HEK293 (cell line): ENCODE measurements around the gene SLC39A3.

Experiments used
- CTCF ChIA-PET: fragments of 350-600 bp; formaldehyde crosslinking; extraction: SDS; loops from one replicate; lab custom pipeline; 2021; ENCODE audit warnings: antibody characterized with exemption; lab: Yijun Ruan, JAX
- POLR2A ChIA-PET: fragments of 300-600 bp; formaldehyde crosslinking; extraction: SDS; loops from one replicate; lab custom pipeline; 2020; ENCODE audit warnings: antibody characterized with exemption, inconsistent platforms; lab: Yijun Ruan, JAX
- H3K27ac ChIP-seq: fragments of 200-500 bp; sonication (Bioruptor generic); 2 replicates; pipeline ENCODE4 v1.5.1; 2014; ENCODE audit warnings: low read depth, low read length, control low read depth, inconsistent platforms; ENCODE audit errors: extremely low read depth
- H3K36me3 ChIP-seq, 2 experiments: fragments of 200-500 bp in 1 of 2; sonication (Bioruptor generic) in 1 of 2; 1 replicate in 1 of 2; 2 replicates in 1 of 2; pipeline ENCODE4 v1.5.1; 2014 to 2017; ENCODE audit warnings: inconsistent platforms in 2 of 2, low read length in 2 of 2; ENCODE audit not compliant: control insufficient read depth in 2 of 2, insufficient read depth in 1 of 2
- H3K4me1 ChIP-seq: fragments of 200-500 bp; sonication (Bioruptor generic); 2 replicates; pipeline ENCODE4 v1.5.1; 2014; ENCODE audit warnings: mild to moderate bottlenecking, low read length, inconsistent platforms; ENCODE audit not compliant: control insufficient read depth, insufficient read depth
- H3K4me3 ChIP-seq: 2 replicates; pipeline ENCODE4 v1.5.1; 2011; ENCODE audit warnings: low read depth, mild to moderate bottlenecking, control low read depth, low read length, moderate library complexity
- H3K9me3 ChIP-seq: fragments of 200-500 bp; sonication (Bioruptor generic); 2 replicates; pipeline ENCODE4 v1.5.1; 2014; ENCODE audit warnings: low read depth, low read length, inconsistent platforms; ENCODE audit not compliant: control insufficient read depth, insufficient read depth
- KLF1 ChIP-seq: fragments of 450-650 bp; formaldehyde crosslinking; IDR thresholded peaks from 2 replicates; pipeline ENCODE4 v1.5.1; 2016; ENCODE audit warnings: missing biosample characterization, missing genetic modification characterization
- KLF16 ChIP-seq: fragments of 450-650 bp; formaldehyde crosslinking; IDR thresholded peaks from 2 replicates; pipeline ENCODE4 v1.5.1; 2017; ENCODE audit warnings: missing biosample characterization, missing genetic modification characterization
- SALL2 ChIP-seq: fragments of 450-650 bp; formaldehyde crosslinking; IDR thresholded peaks from 2 replicates; pipeline ENCODE4 v1.5.0; 2017; ENCODE audit warnings: missing biosample characterization, mild to moderate bottlenecking, missing genetic modification characterization, borderline replicate concordance
- SCRT2 ChIP-seq: fragments of 450-650 bp; formaldehyde crosslinking; IDR thresholded peaks from 2 replicates; pipeline ENCODE4 v1.5.1; 2016; ENCODE audit warnings: missing biosample characterization, missing genetic modification characterization
- ZBTB8A ChIP-seq: fragments of 450-650 bp; formaldehyde crosslinking; IDR thresholded peaks from 2 replicates; pipeline ENCODE4 v1.5.1; 2016; ENCODE audit warnings: missing biosample characterization, missing genetic modification characterization
- ZFP69B ChIP-seq: fragments of 450-650 bp; formaldehyde crosslinking; IDR thresholded peaks from 2 replicates; pipeline ENCODE4 v1.5.1; 2016; ENCODE audit warnings: missing biosample characterization, missing genetic modification characterization
- ZNF138 ChIP-seq: fragments of 450-650 bp; formaldehyde crosslinking; IDR thresholded peaks from 2 replicates; pipeline ENCODE4 v1.5.1; 2016; ENCODE audit warnings: missing biosample characterization, missing genetic modification characterization, borderline replicate concordance
- ZNF148 ChIP-seq: fragments of 450-650 bp; formaldehyde crosslinking; IDR thresholded peaks from 2 replicates; pipeline ENCODE4 v1.5.0; 2017; ENCODE audit warnings: missing biosample characterization, missing genetic modification characterization, borderline replicate concordance
- ZNF350 ChIP-seq: fragments of 450-650 bp; formaldehyde crosslinking; IDR thresholded peaks from 2 replicates; pipeline ENCODE4 v1.5.0; 2017; ENCODE audit warnings: missing biosample characterization, mild to moderate bottlenecking, missing genetic modification characterization
- ZNF394 ChIP-seq: fragments of 450-650 bp; formaldehyde crosslinking; IDR thresholded peaks from 2 replicates; pipeline ENCODE4 v1.5.1; 2016; ENCODE audit warnings: missing biosample characterization, missing genetic modification characterization, mild to moderate bottlenecking, moderate library complexity, borderline replicate concordance
- ZNF433 ChIP-seq: fragments of 450-650 bp; formaldehyde crosslinking; IDR thresholded peaks from 2 replicates; pipeline ENCODE4 v1.5.1; 2016; ENCODE audit warnings: missing biosample characterization, missing genetic modification characterization, low read depth
- ZNF501 ChIP-seq: fragments of 450-650 bp; formaldehyde crosslinking; IDR thresholded peaks from 2 replicates; pipeline ENCODE4 v1.5.1; 2016; ENCODE audit warnings: missing biosample characterization, missing genetic modification characterization
- ZNF530 ChIP-seq: fragments of 450-650 bp; formaldehyde crosslinking; IDR thresholded peaks from 2 replicates; pipeline ENCODE4 v1.5.1; 2016; ENCODE audit warnings: low read depth, missing biosample characterization, missing genetic modification characterization
- ZNF555 ChIP-seq: fragments of 450-650 bp; formaldehyde crosslinking; conservative IDR thresholded peaks from 2 replicates; pipeline ENCODE4 v1.5.1; 2017; ENCODE audit warnings: missing biosample characterization, mild to moderate bottlenecking, missing genetic modification characterization, inconsistent platforms
- ZNF701 ChIP-seq: fragments of 450-650 bp; formaldehyde crosslinking; IDR thresholded peaks from 2 replicates; pipeline ENCODE4 v1.5.1; 2016; ENCODE audit warnings: missing biosample characterization, missing genetic modification characterization
- ZNF707 ChIP-seq: fragments of 450-650 bp; formaldehyde crosslinking; IDR thresholded peaks from 2 replicates; pipeline ENCODE4 v1.5.1; 2016; ENCODE audit warnings: missing biosample characterization, missing genetic modification characterization
- ZNF785 ChIP-seq: fragments of 450-650 bp; formaldehyde crosslinking; IDR thresholded peaks from 2 replicates; pipeline ENCODE4 v1.5.1; 2016; ENCODE audit warnings: missing biosample characterization, missing genetic modification characterization
- ZNF843 ChIP-seq: fragments of 450-650 bp; formaldehyde crosslinking; IDR thresholded peaks from 2 replicates; pipeline ENCODE4 v1.5.1; 2016; ENCODE audit warnings: missing biosample characterization, missing genetic modification characterization
- TF ChIP-seq, protein P1 (sequence below): fragments of 450-650 bp; formaldehyde crosslinking; IDR thresholded peaks from 2 replicates; pipeline ENCODE4 v1.5.1; 2016; ENCODE audit warnings: missing biosample characterization, missing genetic modification characterization
- TF ChIP-seq, protein P2 (sequence below): fragments of 450-650 bp; formaldehyde crosslinking; IDR thresholded peaks from 2 replicates; pipeline ENCODE4 v1.5.1; 2016; ENCODE audit warnings: missing biosample characterization, missing genetic modification characterization

The SLC39A3 gene

GRCh38 chr19:2717638-2718541 lies 21.9 kb downstream of the SLC39A3 start:
- Histone ChIP-seq H3K36me3 (peaks cover 0 to 27% of the 10 kb centered on the region in 2 experiments; a peak in 1 of 3 replicates), H3K27ac (no peak overlapping the region), H3K4me3 (no peak overlapping the region), H3K4me1 (no peaks in the 10 kb centered on the region), H3K9me3 (no peaks in the 10 kb centered on the region)
- POLR2A ChIA-PET = interaction anchor here (0.6 kb wide), 2 partner anchors 197 to 210 kb away, joined by 3 to 4 read pairs; no protein-coding TSS in a partner anchor
- CTCF ChIA-PET = interaction anchor here (0.6 kb wide), 1 partner anchor 81 kb away, joined by 3 read pairs; no protein-coding TSS in a partner anchor
- no peak for TF ChIP-seq ZNF530

DNA sequence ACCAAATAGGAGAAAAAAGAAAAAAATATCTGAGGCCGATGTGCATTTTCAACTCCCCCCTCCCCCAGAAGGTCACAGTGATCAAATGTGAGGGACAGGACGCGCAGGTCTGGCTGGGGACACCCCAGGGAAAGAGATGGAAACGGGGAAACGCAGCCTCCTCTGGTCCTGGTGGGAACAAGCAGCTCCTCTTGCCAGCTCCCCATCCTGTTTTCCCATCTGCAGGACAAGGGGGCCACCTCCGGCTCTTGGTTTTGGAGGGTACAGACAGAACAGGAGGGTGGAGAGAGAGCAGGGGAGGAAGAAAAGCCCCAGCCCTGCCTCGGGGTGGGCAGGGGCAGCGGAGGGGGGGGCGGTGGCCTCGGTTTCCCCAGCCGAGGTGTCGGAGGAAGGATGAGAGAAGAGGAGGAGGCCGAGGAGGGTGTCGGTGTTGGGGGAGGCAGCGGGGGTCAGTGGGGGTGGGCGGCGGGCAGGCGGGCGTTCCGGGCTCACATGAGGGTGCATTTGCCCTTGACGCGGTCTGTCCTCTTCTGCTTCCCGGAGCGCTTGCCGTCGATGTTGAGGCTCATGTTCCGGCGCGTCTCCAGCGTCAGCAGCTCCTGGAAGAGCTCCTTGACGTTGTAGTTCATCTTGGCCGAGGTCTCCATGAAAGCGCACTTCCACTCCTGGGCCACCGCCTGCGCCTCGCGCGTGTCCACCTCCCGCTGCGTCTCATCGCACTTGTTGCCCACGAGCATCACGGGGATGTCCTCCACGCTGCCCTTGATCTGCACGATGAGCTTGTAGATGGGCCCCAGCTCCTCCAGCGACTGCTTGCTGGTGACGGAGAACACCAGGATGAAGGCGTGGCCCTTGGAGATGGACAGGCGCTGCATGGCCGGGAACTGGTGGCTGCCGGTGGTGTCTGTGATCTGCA lies 22.8 kb downstream of the SLC39A3 start:
- CTCF ChIA-PET = no interaction called here
- TF ChIP-seq, protein P1, sequence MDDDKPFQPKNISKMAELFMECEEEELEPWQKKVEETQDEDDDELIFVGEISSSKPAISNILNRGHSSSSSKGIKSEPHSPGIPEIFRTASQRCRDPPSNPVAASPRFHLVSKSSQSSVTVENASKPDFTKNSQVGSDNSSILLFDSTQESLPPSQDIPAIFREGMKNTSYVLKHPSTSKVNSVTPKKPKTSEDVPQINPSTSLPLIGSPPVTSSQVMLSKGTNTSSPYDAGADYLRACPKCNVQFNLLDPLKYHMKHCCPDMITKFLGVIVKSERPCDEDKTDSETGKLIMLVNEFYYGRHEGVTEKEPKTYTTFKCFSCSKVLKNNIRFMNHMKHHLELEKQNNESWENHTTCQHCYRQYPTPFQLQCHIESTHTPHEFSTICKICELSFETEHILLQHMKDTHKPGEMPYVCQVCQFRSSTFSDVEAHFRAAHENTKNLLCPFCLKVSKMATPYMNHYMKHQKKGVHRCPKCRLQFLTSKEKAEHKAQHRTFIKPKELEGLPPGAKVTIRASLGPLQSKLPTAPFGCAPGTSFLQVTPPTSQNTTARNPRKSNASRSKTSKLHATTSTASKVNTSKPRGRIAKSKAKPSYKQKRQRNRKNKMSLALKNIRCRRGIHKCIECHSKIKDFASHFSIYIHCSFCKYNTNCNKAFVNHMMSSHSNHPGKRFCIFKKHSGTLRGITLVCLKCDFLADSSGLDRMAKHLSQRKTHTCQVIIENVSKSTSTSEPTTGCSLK (tag by site-specific recombination) = no peak
- TF ChIP-seq SCRT2 (tag by site-specific recombination) = peak; percentile 36; the same call in 1 of the 2 replicates
- TF ChIP-seq, all 188 proteins: peak for 1
- POLR2A ChIA-PET = interaction anchor here (0.6 kb wide), 2 partner anchors 196 to 211 kb away, joined by 3 to 4 read pairs; no protein-coding TSS in a partner anchor
- peaks cover 0 to 27% of the 10 kb centered on the region in 2 experiments; a peak in 1 of 3 replicates for H3K36me3 ChIP-seq
- no peak overlapping the region for H3K4me3 ChIP-seq
- no peak overlapping the region for H3K27ac ChIP-seq
- no peaks in the 10 kb centered on the region for H3K4me1 ChIP-seq
- H3K9me3 ChIP-seq = no peaks in the 10 kb centered on the region

- ChIA-PET CTCF (no interaction called here), POLR2A (no interaction called here)
- peaks cover 0 to 27% of the 10 kb centered on the region in 2 experiments; a peak in 1 of 3 replicates for H3K36me3 ChIP-seq
- H3K4me3 ChIP-seq = no peak overlapping the region
- no peaks in the 10 kb centered on the region for H3K9me3 ChIP-seq
- no peaks in the 10 kb centered on the region for H3K4me1 ChIP-seq
- H3K27ac ChIP-seq = no peak overlapping the region
- TF ChIP-seq KLF1 (tag by site-specific recombination) (no peak), SCRT2 (tag by site-specific recombination) (no peak), ZNF843 (tag by site-specific recombination) (no peak), ZNF148 (tag by site-specific recombination) (no peak), ZFP69B (tag by site-specific recombination) (no peak), KLF16 (tag by site-specific recombination) (no peak), ZNF138 (no peak), ZNF785 (tag by site-specific recombination) (no peak), ZNF555 (no peak), SALL2 (tag by site-specific recombination) (no peak), ZNF433 (no peak), ZNF701 (tag by site-specific recombination) (no peak), ZBTB8A (tag by site-specific recombination) (no peak), ZNF501 (tag by site-specific recombination) (no peak), ZNF394 (no peak), ZNF707 (tag by site-specific recombination) (no peak), ZNF350 (tag by site-specific recombination) (no peak)
- TF ChIP-seq, protein P2, sequence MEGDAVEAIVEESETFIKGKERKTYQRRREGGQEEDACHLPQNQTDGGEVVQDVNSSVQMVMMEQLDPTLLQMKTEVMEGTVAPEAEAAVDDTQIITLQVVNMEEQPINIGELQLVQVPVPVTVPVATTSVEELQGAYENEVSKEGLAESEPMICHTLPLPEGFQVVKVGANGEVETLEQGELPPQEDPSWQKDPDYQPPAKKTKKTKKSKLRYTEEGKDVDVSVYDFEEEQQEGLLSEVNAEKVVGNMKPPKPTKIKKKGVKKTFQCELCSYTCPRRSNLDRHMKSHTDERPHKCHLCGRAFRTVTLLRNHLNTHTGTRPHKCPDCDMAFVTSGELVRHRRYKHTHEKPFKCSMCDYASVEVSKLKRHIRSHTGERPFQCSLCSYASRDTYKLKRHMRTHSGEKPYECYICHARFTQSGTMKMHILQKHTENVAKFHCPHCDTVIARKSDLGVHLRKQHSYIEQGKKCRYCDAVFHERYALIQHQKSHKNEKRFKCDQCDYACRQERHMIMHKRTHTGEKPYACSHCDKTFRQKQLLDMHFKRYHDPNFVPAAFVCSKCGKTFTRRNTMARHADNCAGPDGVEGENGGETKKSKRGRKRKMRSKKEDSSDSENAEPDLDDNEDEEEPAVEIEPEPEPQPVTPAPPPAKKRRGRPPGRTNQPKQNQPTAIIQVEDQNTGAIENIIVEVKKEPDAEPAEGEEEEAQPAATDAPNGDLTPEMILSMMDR (tag by site-specific recombination) = no peak
Observed at GRCh38 chr19:2716275-2716650, 23.6 kb downstream of the SLC39A3 start.
